K562 (cell line): ENCODE measurements around the gene ACOT7. TPM values are rescaled to one million over a fixed set of nuclear protein-coding genes. Genes with fewer than 3 reads are reported as not detected.

ENCODE experiments used
- CTCF ChIP-seq, 3 experiments: IDR thresholded peaks in 2 of 3; conservative IDR thresholded peaks in 1 of 3; 2 replicates each; pipeline ENCODE4 v1.5.1; 2011 to 2012; ENCODE audit warnings: low read length in 3 of 3, mild to moderate bottlenecking in 3 of 3, control low read depth in 2 of 3, improper control_type of control experiment in 1 of 3, inconsistent platforms in 1 of 3, low read depth in 1 of 3, mixed read lengths in 1 of 3, moderate library complexity in 1 of 3; ENCODE audit not compliant: insufficient read depth in 2 of 3
- CTCFL ChIP-seq: IDR thresholded peaks from 2 replicates; pipeline ENCODE4 v1.6.1; 2011; ENCODE audit warnings: borderline replicate concordance, low read depth, mild to moderate bottlenecking, moderate library complexity, low read length; ENCODE audit not compliant: insufficient read depth, poor library complexity, severe bottlenecking
- KAT7 ChIP-seq: sonication (generic); formaldehyde crosslinking; IDR thresholded peaks from 2 replicates; pipeline ENCODE4 v1.8.0; 2022; ENCODE audit warnings: missing genetic modification reagents, mild to moderate bottlenecking, borderline replicate concordance
- NCOA6 ChIP-seq: fragments of 450-650 bp; IDR thresholded peaks from 2 replicates; pipeline ENCODE4 v1.6.1; 2017; ENCODE audit warnings: mild to moderate bottlenecking
- RBBP5 ChIP-seq: fragments of 200-600 bp; sonication (generic); IDR thresholded peaks from 2 replicates; pipeline ENCODE4 v1.6.1; 2012; ENCODE audit warnings: borderline replicate concordance, mild to moderate bottlenecking, low read length, control low read depth, inconsistent platforms; ENCODE audit not compliant: insufficient read depth, poor library complexity, severe bottlenecking
- RERE ChIP-seq: sonication (generic); formaldehyde crosslinking; IDR thresholded peaks from 2 replicates; pipeline ENCODE4 v1.8.0; 2023; ENCODE audit warnings: missing genetic modification reagents, mild to moderate bottlenecking, borderline replicate concordance
- SMARCE1 ChIP-seq: fragments of 450-650 bp; IDR thresholded peaks from 2 replicates; pipeline ENCODE4 v1.7.1; 2016; ENCODE audit warnings: mild to moderate bottlenecking
- TOE1 ChIP-seq, 2 experiments: fragments of 450-650 bp in 1 of 2; sonication (generic) in 1 of 2; formaldehyde crosslinking in 1 of 2; IDR thresholded peaks; 2 replicates each; pipeline versions ENCODE4 v1.7.1 to v1.8.0; 2016 to 2022; ENCODE audit warnings: borderline replicate concordance in 2 of 2, mild to moderate bottlenecking in 2 of 2, antibody characterized with exemption in 1 of 2, inconsistent platforms in 1 of 2, low read depth in 1 of 2, missing genetic modification reagents in 1 of 2, moderate library complexity in 1 of 2
- polyA plus RNA-seq, 8 experiments: library from polyadenylated mRNA; depleted of rRNA in 4 of 8; stranded (reverse) in 5 of 8; unstranded in 3 of 8; fragments of >200 nt; fragmentation: Nextera tagmentation in 2 of 8; fragmentation: Illumina TruSeq in 1 of 8; extraction: Ambion mirVana in 2 of 8; extraction: Trizol in 1 of 8; gene quantifications; 2 replicates each; pipeline versions ENCODE4 v1.2.1 to v1.2.3, GENCODE V29; 2011 to 2014; ENCODE audit warnings: inconsistent platforms in 1 of 8, missing spikeins in 1 of 8
- total RNA-seq, 7 experiments: library from RNA; depleted of rRNA in 6 of 7; stranded (reverse); fragments of >200 nt in 6 of 7; fragmentation: Illumina TruSeq in 2 of 7; extraction: Trizol in 2 of 7; gene quantifications; 2 replicates each; pipeline versions ENCODE4 v1.2.1 to v1.2.3, GENCODE V29; 2011 to 2021; ENCODE audit warnings: low replicate concordance in 1 of 7

The ACOT7 gene
- total and polyA plus RNA-seq, 9 of the 15 experiments (the other 6 are each of a cell fraction or from before 2014, with no cell fraction given): 7.0 to 92.6 (median 37.2) TPM

- TF ChIP-seq RBBP5 (no peak), TOE1 (IDR thresholded peaks at IDR 0.05; ENCODE audit: borderline replicate concordance) (no peak), TOE1 (CRISPR knock-in tag; IDR thresholded peaks at IDR 0.05; ENCODE audit: borderline replicate concordance, low read depth) (0 out of 2 replicates have a peak, but pooled peaks have one; percentile 44), CTCFL (no peak), NCOA6 (no peak), KAT7 (CRISPR knock-in tag) (peak; percentile 63; the same call in 1 of the 2 replicates), SMARCE1 (no peak), RERE (CRISPR knock-in tag) (0 out of 2 replicates have a peak, but pooled peaks have one; percentile 70), CTCF (IDR thresholded peaks at IDR 0.05 in 2 of 3, conservative IDR thresholded peaks at IDR 0.05 in 1 of 3; ENCODE audit: insufficient read depth in 2 of 3, low read depth in 1 of 3, low read length in 3 of 3) (no peak)
Measured at GRCh38 chr1:6391951-6392808, 1.4 kb downstream of the ACOT7 start (continued).
